ENCODE measurements around the gene CCNDBP1.
"Not testable (repeated sequence)": the region's sequence is repeated elsewhere in the genome, so short reads cannot be mapped to it uniquely, and the experiment has no call there.

The CCNDBP1 gene

DNA sequence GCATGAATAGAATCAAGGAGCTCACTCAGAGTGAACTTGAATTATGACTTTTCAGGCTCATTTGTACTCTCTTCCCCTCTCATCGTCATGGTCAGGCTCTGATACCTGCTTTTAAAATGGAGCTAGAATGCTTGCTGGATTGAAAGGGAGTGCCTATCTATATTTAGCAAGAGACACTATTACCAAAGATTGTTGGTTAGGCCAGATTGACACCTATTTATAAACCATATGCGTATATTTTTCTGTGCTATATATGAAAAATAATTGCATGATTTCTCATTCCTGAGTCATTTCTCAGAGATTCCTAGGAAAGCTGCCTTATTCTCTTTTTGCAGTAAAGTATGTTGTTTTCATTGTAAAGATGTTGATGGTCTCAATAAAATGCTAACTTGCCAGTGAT is 9.6 kb downstream of the CCNDBP1 start:
- no peak for DNase-seq

DNA sequence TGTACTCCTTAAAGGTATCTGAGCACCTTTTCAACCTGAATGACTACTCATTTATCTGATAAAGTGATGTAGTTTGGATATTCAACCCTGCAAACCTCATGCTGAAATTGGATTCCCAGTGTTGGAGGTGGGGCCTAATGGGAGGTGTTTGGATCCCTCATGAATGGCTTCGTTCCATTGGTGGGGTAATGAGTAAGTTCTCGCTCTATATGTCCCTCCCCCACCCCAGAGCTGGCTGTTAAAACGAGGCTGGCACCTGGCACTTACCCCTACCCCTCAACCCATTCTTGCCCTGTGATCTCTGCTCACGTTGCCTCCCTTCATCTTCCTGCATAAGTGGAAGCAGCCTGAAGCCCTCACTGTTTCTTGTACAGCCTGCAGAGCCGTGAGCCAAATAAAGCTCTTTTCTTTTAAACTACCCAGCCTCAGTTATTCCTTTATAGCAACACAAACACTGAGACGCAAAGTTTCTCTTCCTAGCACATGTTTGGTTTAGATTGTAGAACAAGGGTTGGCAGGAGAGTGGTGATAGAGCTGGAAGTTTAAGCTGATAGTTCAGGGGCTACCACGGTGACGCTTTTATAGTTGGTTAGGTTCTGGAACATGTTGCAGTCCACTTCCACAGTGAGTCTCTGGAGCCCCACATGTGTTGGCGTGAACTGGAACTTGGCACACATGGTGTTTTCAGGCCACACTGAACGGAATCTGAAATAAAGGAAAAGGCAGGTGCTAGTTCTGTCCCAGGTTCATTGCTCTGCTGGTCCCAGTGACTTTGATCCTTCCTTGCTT is 11.8 kb downstream of the CCNDBP1 start:
- DNase-seq = no peak

DNA sequence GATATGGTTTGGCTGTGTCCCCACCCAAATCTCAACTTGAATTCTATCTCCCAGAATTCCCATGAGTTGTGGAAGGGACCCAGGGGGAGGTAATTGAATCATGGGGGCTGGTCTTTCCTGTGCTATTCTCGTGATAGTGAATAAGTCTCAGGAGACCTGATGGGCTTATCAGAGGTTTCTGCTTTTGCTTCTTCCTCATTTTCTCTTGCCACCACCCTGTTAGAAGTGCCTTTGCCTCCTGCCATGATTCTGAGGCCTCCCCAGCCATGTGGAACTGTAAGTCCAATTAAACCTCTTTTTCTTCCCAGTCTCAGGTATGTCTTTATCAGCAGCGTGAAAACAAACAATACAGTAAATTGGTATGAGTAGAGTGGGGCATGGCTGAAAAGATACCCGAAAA is 12.6 kb downstream of the CCNDBP1 start:
- not testable (repeated sequence) for DNase-seq

DNA sequence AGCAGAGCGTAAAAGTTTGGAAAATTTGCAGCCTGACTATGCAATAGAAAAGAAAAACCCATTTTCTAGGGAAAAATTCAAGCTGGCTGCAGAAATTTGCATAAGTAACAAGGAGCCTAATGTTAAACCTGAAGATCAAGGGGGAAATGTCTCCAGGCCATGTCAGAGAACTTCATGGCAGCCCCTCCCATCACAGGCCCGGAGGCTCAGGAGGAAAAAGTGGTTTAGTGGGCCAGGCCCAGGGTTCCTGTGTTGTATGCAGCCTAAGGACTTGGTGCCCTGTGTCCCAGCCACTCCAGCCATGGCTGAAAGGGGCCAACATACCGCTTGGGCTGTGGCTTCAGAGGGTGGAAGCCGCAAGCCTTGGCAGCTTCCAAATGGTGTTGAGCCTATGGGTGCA is 13.4 kb downstream of the CCNDBP1 start:
- not testable (repeated sequence) for DNase-seq

DNA sequence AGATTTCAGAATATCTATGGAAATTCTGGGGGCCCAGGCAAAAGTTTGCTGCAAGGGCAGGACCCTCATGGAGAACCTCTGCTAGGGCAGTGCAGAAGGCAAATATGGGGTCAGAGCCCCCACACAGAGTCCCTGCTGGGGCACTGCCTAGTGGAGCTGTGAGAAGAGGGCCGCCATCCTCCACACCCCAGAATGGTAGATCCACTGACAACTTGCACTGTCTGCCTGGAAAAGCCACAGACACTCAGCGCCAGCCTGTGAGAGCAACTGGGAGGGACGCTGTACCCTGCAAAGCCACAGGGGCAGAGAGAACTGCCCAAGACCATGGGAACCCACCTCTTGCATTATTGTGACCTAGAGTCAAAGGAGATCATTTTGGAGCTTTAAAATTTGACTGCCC is 13.8 kb downstream of the CCNDBP1 start:
- DNase-seq = no peak

DNA sequence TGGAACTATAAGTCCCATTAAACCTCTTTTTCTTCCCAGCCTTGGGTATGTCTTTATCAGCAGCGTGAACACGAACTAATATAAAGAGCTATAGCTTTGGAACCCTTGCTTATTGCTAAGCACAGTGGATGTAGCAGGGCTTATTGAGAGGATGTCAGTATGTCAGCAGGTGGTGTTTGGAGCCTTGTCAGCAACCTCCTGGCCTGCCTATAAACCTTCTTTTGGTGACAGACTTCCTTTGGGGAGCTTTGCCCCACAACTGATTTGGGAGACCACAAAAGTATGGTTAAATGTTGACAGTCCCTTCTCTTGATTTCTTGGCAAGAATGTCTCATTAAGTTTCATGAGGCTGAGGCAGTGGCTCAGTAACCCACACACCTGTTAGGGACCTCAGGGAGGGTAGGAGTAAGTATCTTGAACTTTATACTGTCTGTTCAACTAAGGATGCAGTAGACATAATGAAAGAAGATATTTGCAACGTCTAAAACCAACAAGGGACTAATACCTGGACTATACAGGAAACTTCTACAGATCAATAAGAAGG is 14.8 kb downstream of the CCNDBP1 start:
- DNase-seq = no peak

DNA sequence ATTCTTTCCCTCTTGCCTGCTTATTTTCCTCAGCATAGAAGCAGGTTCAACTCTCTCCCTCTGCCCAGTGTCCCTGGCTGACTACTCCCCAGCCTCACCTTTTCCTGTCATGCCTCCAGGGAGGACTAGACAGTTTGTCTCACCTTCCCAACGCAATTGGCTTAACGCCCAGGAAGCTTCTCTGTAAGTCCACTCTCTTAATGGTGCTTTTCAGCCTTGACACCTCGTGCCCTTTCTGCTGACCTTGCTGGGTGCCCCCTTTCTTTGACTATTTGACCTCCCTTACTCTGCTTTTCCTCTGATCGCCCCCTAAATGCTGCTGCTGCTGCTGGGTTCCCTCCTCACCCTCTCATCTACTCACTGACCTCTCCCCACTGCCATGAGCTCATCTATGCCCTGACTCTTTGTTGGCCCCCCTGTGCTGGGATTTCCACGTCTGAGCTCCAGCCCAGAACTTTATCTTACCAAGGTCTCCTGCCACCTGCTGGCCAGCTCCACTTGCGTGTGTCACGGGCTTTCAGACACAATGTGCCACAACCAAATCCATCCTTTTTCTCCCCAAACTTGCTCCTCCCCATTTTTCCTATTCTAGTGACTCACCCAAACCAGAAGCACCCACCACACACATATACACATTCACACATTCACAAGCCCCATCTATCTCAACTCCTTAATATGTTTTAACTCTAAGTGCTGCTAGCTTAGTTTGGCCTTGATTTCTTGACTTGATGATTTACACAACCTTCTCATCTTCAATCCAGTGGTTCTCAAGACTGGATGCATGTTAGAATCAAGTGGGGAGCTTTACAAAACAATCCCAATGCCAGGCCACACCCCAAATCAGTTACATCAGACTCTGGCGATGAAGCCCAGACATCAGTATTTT is 19.1 kb downstream of the CCNDBP1 start:
- DNase-seq = no peak

DNA sequence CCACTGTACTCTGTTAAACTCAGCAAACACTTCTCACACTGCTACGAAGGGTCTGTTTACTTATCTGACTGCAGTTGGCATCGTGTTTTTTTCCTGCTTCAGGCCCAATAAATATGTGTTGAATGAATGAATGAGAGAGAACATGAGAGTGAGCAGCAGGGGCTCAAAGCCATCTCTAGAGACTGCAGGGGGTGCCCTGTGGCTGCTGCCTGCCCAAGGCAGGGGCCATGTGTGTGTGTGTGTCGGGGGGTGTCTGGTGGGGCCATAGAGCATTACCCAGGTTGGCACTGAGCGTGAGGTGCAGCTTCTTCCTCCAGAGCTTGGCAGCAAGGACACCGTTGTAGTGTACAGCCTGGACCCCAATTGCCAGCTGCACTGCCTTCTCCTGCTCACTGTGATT is 20.9 kb downstream of the CCNDBP1 start:
- no peak for DNase-seq

DNA sequence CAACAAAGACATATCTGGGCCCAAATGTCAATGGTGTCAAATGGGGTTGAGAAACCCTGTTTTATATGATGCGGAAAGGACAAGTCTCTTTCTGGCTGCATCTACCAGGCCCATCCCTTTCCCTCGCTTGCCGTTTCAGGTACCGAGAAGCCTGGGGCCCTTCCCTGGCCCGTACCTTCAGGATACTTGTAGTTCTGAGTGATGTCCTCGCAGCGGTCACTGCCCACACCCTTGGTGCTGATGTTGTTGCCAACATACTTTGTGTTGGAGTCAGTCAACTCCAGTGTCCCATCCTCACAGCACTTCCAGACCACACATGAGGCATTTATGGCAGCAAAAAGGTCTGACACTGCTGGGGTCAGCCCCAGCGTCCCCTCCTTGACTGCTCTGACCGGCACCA is 21.8 kb downstream of the CCNDBP1 start:
- no peak for DNase-seq

DNA sequence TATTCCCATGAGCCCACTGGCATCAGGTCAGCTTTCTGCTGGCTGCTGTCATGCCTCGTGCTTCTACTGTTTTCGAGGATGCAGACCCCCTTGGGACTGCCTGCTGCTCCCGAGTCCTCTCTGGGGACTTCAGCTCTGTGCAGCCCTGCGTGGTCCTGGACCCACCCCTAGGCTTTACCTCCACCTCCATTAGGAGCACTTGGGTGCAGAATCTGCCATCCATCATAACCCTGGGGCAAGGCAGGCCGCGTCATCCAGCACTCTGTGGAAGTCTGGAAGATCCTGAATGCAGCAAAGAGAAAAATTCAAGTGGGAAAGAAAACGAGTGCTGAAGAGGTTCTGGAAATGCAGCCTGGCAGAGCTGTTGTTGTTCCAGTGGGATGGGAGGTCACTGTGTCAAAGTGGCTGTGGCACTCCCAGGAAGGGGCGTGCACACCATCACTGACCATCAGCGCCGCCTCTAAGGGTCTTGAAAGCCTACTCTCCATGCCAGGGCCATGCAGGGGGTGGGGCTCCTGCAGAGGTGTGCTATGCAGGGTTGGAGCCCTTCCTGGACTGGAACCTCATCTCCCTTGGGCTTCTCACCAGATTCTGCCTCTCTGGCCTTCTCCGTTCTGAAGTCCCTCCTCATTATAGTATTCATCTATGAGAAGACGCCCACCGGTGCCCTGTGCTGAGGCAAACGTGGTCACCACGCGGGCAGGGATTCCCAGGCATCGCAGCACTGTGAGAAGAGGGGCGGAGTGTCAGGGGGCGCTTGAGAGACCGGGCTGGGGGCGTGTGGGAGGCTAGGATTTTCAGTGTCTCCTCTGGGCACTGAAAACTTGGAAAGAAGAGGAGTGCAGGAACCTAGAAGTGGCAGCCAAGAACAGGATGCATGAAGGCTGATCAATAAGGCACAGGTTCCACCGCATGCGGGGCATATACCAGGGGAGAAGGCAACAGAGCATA is 23.1 kb downstream of the CCNDBP1 start:
- DNase-seq = no peak

DNA sequence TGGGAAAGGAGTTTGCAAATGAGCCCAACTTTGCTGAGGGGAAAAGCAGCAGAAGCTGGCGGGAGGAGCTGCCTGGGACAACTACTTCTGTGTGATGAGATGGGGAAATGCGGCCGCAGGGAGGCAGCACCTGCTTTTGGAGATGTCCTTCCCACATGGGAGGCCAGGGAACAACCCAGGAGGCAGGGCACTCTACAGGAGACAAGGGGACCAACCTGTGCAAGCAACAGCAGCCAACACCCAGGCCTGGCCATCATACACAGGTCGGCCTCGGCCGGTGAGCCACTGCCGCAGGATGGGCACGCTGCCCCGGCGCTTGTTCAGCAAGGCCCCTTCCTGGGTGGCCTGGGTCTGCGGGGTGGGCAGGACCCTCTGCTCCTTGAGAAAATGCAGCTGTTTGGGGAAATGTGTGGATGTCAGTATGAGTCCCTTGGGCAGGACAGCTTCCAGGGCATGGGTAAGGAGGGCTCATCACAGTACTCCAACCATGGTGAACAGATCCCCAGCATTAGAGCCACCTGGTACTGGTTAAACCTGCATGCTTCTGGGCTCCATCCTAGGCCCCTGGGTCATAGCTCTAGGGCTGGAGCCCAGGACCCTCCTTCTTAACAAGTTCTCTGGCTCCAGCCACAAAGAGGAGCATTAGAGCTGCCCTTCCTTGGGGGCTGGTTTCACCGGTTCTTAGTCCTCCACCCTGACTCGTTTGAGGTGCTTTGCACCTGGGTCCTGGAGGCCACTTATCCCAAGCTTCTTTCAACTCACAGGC is 24.0 kb downstream of the CCNDBP1 start:
- no peak for DNase-seq

DNA sequence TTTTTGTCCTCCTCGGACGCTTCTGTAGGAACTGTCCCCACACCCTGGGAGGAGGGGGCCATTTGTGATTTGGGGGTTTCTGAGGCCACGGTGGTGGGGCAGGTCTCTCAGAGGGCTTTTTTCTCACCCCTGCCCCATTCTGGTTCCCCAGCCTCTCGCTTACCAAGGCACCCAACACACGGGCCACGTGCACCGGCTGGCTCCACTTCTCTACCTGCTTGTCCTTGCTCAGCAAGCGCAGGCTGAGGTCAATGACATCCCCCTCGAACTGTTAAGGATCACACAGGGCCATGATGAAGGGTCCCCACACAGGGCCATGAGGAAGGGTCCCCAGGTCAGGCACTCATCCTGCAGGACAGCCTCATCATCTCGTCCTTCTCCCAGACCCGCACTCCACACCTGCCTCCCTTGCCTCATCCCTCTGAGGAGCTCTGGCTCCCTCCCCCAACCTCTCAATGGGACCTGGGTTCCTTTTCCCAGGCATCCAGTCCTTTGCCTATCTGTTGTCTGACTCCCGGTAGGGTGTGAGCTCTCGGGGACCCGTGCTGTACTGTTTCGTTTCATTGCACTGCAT is 25.1 kb downstream of the CCNDBP1 start:
- no peak for DNase-seq

DNA sequence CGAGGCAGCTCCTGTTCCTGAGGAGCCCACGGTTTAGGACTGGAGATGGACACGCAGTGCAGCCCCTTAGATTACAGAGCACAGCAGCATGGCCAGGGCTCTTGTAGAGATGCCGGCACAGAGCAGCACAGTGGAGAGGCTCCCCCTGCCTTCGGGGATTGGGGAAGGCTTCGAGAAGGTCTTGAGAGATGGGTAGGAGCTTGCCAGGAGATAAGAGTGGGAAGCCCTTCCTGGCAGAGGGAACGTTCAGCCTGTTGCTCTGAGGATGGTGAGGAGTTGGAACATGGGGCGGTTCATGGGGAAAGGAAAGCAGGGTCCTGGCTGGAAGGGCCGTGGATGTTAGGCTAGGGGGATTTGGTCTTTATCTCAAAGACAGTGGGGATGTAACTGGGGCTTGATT is 25.6 kb downstream of the CCNDBP1 start:
- DNase-seq = no peak

DNA sequence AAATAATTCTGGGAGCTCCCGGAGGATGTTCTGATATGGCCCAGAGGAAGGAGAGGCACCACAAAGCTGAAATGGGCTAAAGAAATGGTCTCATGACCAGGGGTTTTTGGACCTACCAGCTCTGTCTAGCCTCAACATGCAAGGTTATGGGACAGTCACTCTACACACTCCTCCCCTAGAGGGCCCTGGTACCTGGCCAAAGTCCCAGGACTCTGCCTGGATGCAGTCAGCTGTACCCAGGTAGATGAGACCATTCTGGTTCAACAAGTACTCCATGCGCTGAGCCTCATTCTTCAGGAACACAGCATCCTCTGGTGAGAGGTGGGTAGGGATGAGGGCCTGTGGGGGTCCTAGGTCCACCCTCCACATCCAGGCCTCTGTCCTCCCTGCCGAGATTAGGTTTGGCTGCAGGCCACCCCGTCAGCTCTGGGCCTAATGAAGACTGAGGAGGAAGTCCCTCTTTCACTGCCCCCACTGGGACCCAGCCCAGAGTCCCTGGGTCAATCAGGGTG is 26.1 kb downstream of the CCNDBP1 start:
- no peak for DNase-seq

DNA sequence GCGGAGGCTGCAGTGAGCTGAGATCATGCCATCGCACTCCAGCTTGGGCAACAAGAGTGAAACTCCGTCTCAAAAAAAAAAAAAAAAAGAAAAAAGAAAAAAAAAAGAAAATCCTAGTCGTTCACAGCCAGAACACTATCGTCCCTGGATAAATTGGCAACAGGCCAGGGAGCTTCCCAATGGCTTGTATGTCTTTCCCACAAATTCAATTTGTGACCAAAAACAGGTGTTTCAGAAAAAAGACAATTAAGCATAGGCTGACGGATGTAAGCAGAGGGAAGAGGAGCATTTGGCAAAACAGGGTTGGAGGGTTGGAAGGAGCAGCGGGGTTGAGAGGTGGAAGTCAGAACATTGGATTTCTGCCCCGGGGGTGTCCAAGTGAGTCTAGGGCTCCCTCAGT is 27.1 kb downstream of the CCNDBP1 start:
- no peak for DNase-seq

DNA sequence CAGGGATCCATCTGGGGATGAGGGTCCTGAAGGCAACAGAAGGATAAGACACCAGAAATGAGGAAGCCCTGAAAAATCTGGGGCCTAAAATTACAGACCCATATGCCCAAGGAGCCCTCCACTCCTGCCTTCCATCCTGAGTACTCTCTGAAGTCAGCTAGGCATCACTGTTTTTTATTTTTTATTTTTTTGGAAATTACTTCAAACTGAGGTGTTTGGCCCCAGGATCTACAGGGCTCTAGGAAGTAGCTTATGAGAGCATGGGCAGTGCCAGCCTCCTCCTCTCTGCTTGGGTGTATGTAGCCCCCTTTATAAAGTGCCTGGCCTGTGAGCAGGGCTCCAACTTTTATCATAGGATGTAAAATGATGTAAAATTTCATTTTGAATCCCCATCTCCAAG is 27.7 kb downstream of the CCNDBP1 start:
- no peak for DNase-seq

DNA sequence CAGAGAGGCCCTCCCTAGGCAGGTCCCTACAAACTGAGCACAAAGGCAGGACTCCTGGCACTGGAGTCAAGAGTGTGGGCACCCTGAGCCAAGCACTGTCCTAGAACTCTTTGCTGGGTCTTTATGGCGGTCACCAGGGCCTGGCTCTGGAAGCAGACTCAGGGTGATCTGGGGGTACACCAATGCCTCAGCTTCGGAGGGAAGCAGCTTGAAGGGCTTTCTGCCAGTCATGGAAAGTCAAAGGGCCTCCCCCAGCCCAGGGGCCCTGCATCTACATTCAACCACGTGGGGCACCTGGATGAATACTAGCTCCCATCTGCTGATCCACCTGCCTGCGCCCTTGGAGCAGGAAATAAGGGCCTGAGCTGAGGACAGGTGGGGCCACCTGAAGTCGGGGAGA is 28.3 kb downstream of the CCNDBP1 start:
- DNase-seq = no peak

DNA sequence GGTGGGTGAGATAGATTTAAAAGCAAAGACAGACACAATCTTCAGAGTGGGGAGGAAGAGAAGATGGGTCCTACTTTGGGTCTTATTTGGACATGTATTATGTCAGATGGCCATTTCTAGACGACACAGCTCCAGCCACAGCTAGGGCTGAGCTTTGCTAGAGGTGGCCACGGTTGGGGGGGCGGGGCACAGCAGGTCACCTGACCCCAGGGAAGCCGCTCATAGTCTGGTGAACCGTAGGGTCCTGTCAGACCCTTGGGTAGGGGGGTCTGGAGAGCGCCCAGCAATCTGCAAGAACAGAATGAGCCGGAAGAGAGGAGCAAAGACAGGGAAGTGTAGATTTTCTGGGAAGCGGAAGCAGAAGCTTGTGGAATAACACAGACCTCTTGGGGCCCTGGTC is 29.0 kb downstream of the CCNDBP1 start:
- DNase-seq = no peak

DNA sequence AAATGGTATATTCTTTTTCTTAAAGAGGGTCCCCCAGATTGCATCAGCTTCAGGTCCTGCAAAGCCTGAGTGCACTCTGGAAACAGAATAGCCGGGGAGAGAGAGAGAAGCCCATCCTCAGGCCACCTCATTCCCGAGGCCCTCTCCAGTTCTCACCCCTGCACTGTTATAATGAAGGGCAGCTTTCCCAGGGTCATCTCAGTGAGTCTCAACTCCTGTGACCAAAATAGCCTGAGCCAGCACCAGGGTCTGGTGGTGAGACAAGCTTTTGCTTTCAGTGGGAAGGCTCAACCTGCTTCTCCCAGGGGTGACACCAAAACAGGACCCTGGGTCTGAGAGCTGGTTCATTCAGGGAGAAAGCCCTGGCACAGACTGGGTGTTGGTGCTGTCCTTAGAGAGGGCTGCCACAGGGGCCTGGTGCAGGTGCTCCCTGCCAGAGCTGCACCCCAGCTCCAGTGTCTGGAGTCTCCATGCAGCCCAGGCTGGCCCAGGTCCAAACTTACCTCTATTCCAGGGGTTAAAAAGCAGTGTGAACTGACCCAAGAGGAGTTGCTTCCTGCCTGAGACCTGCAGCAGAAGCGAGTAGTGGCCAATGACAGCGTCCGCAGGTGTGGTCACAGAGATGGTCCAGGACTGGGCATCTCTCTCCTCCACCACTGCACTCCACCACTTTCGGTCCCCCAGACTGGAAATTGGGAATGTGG is 29.5 kb downstream of the CCNDBP1 start:
- no peak for DNase-seq

DNA sequence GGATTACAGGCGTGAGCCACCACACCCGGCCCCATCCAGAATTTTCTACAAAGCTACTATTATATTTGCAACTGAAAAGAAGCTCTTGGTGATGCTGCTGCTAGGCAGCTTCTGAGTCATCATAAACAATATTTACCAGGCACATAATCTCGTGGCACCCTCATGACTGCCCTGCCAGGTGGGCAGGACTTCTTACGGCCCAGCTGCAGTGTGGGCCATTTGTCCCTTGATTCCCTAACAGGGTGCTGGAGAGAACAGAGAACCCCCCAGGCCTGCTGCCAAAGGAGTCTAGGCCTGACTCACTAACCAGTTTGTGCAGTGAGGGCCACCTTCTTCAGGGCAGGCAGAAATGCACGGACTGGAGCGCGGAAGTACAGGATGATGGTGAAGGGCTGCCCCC is 30.8 kb downstream of the CCNDBP1 start:
- DNase-seq = no peak
